SK-N-SH treated with all-trans-retinoic acid at 6 μM for 48 hours (cell line): ENCODE measurements around the gene COMMD10.
"Not testable (repeated sequence)": the region's sequence is repeated elsewhere in the genome, so short reads cannot be mapped to it uniquely, and the experiment has no call there.

Experiments used
- ATAC-seq: fragments of 200-7000 bp; cut with Tn5 transposase; 3 replicates; pipeline ENCODE4 v1.9.1; 2020; ENCODE audit warnings: mild to moderate bottlenecking, moderate library complexity
- ARNTL ChIP-seq: fragments of 450-650 bp; formaldehyde crosslinking; IDR thresholded peaks from 2 replicates; pipeline ENCODE4 v1.5.0; 2020; ENCODE audit warnings: low read depth, mild to moderate bottlenecking, moderate library complexity, borderline replicate concordance
- BACH2 ChIP-seq: fragments of 250-450 bp; sonication (Bioruptor Pico); IDR thresholded peaks from 2 replicates; pipeline ENCODE4 v1.9.0; 2021; ENCODE audit warnings: mild to moderate bottlenecking, borderline replicate concordance
- CSDC2 ChIP-seq: fragments of 250-450 bp; sonication (Bioruptor Pico); IDR thresholded peaks from 2 replicates; pipeline ENCODE4 v1.5.0; 2020; ENCODE audit warnings: mild to moderate bottlenecking, moderate library complexity
- ESRRG ChIP-seq: fragments of 250-450 bp; sonication (Bioruptor Pico); IDR thresholded peaks from 2 replicates; pipeline ENCODE4 v1.6.1; 2021; ENCODE audit warnings: mild to moderate bottlenecking
- GLIS3 ChIP-seq: fragments of 250-450 bp; sonication (Bioruptor Pico); IDR thresholded peaks from 2 replicates; pipeline ENCODE4 v1.5.0; 2020; ENCODE audit warnings: mild to moderate bottlenecking, moderate library complexity
- ISL1 ChIP-seq: fragments of 250-450 bp; sonication (Bioruptor Pico); IDR thresholded peaks from 2 replicates; pipeline ENCODE4 v2.1.2; 2022; ENCODE audit warnings: mild to moderate bottlenecking, moderate library complexity
- OSR1 ChIP-seq: fragments of 250-450 bp; sonication (Bioruptor Pico); IDR thresholded peaks from 2 replicates; pipeline ENCODE4 v1.8.0; 2022; ENCODE audit warnings: moderate library complexity, mild to moderate bottlenecking, inconsistent platforms
- POU6F1 ChIP-seq: fragments of 250-450 bp; sonication (Bioruptor Pico); IDR thresholded peaks from 2 replicates; pipeline ENCODE4 v1.8.0; 2021; ENCODE audit warnings: low read depth, mild to moderate bottlenecking, moderate library complexity, borderline replicate concordance
- PPARA ChIP-seq: fragments of 250-450 bp; sonication (Bioruptor Pico); IDR thresholded peaks from 2 replicates; pipeline ENCODE4 v1.5.0; 2020; ENCODE audit warnings: mild to moderate bottlenecking, borderline replicate concordance
- SNAI2 ChIP-seq: fragments of 250-450 bp; sonication (Bioruptor Pico); IDR thresholded peaks from 2 replicates; pipeline ENCODE4 v1.5.0; 2020; ENCODE audit warnings: mild to moderate bottlenecking, moderate library complexity
- TOX ChIP-seq: fragments of 250-450 bp; sonication (Bioruptor Pico); IDR thresholded peaks from 2 replicates; pipeline ENCODE4 v1.8.0; 2021; ENCODE audit warnings: mild to moderate bottlenecking, moderate library complexity, borderline replicate concordance
- ZC3H10 ChIP-seq: fragments of 250-450 bp; sonication (Bioruptor Pico); IDR thresholded peaks from 2 replicates; pipeline ENCODE4 v1.5.1; 2021; ENCODE audit warnings: mild to moderate bottlenecking, moderate library complexity
- ZFP30 ChIP-seq: fragments of 450-650 bp; formaldehyde crosslinking; IDR thresholded peaks from 2 replicates; pipeline ENCODE4 v1.5.0; 2022; ENCODE audit warnings: mild to moderate bottlenecking, moderate library complexity
- ZNF565 ChIP-seq: fragments of 450-650 bp; formaldehyde crosslinking; conservative IDR thresholded peaks from 2 replicates; pipeline ENCODE4 v1.5.0; 2020; ENCODE audit warnings: low read depth, mild to moderate bottlenecking, moderate library complexity
- ZNF70 ChIP-seq: fragments of 450-650 bp; formaldehyde crosslinking; IDR thresholded peaks from 2 replicates; pipeline ENCODE4 v1.5.0; 2020; ENCODE audit warnings: mild to moderate bottlenecking, moderate library complexity
- ZNF8 ChIP-seq: fragments of 450-650 bp; formaldehyde crosslinking; IDR thresholded peaks from 2 replicates; pipeline ENCODE4 v1.5.0; 2020; ENCODE audit warnings: mild to moderate bottlenecking, moderate library complexity
- TF ChIP-seq, protein P1 (sequence below): fragments of 250-450 bp; sonication (Bioruptor Pico); IDR thresholded peaks from 2 replicates; pipeline ENCODE4 v1.5.0; 2020; ENCODE audit warnings: mild to moderate bottlenecking, moderate library complexity
- TF ChIP-seq, protein P2 (sequence below): fragments of 250-450 bp; sonication (Bioruptor Pico); IDR thresholded peaks from 2 replicates; pipeline ENCODE4 v1.5.1; 2021; ENCODE audit warnings: mild to moderate bottlenecking, moderate library complexity
- TF ChIP-seq, protein P3 (sequence below): fragments of 250-450 bp; sonication (Bioruptor Pico); IDR thresholded peaks from 2 replicates; pipeline ENCODE4 v1.5.1; 2020; ENCODE audit warnings: low read depth, mild to moderate bottlenecking, moderate library complexity
- TF ChIP-seq, protein P4 (sequence below): fragments of 250-450 bp; sonication (Bioruptor Pico); IDR thresholded peaks from 2 replicates; pipeline ENCODE4 v1.8.0; 2020; ENCODE audit warnings: mild to moderate bottlenecking, moderate library complexity, borderline replicate concordance

The COMMD10 gene

GRCh38 chr5:116078199-116078598 is 6.6 kb upstream of the COMMD10 start (continued):
- TF ChIP-seq POU6F1 (CRISPR knock-in tag) (no peak), ZNF70 (no peak), ZNF565 (CRISPR knock-in tag) (no peak)

DNA sequence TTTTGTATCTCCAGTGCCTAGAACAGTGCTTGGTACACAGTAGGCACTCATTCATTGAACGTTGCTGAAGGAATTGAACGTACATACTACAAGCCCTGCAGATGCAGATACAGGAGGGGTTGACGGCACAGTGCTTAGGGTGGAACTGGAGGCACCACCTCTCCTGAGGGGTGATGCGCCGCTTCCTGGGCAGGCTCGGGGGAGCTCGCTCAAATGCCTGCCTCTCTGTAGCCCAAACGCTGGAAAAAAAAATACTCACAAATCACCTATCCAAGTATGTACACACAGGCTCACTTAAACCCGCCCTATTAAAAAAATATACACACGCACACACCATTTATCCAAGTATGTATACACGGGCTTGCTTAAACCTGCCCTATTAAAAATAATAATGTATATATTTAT is 536 bp upstream of the COMMD10 start:
- TF ChIP-seq ZNF70, result no peak
- TF ChIP-seq POU6F1 (CRISPR knock-in tag), result no peak
- TF ChIP-seq, protein P1, sequence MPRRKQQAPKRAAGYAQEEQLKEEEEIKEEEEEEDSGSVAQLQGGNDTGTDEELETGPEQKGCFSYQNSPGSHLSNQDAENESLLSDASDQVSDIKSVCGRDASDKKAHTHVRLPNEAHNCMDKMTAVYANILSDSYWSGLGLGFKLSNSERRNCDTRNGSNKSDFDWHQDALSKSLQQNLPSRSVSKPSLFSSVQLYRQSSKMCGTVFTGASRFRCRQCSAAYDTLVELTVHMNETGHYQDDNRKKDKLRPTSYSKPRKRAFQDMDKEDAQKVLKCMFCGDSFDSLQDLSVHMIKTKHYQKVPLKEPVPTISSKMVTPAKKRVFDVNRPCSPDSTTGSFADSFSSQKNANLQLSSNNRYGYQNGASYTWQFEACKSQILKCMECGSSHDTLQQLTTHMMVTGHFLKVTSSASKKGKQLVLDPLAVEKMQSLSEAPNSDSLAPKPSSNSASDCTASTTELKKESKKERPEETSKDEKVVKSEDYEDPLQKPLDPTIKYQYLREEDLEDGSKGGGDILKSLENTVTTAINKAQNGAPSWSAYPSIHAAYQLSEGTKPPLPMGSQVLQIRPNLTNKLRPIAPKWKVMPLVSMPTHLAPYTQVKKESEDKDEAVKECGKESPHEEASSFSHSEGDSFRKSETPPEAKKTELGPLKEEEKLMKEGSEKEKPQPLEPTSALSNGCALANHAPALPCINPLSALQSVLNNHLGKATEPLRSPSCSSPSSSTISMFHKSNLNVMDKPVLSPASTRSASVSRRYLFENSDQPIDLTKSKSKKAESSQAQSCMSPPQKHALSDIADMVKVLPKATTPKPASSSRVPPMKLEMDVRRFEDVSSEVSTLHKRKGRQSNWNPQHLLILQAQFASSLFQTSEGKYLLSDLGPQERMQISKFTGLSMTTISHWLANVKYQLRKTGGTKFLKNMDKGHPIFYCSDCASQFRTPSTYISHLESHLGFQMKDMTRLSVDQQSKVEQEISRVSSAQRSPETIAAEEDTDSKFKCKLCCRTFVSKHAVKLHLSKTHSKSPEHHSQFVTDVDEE (CRISPR knock-in tag), result no peak
- TF ChIP-seq SNAI2, result no peak
- peak; percentile 13 for ATAC-seq

DNA sequence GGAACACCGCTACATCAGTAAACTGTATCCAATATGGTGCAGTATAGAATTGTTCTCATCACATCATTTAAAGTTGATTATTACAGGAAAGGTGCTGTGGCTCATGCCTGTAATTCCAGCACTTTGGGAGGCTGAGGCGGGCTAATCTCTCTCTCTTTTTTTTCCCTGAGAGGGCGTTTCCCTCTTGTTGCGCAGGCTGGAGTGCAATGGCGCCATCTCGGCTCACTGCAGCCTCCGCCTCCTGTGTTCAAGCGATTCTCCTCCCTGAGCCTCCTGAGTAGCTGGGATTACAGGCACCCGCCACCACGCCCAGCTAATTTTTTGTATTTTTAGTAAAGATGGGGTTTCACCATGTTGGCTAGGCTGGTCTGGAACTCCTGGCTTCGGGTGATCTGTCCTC is 1.5 kb downstream of the COMMD10 start:
- ATAC-seq, result not testable (repeated sequence)

DNA sequence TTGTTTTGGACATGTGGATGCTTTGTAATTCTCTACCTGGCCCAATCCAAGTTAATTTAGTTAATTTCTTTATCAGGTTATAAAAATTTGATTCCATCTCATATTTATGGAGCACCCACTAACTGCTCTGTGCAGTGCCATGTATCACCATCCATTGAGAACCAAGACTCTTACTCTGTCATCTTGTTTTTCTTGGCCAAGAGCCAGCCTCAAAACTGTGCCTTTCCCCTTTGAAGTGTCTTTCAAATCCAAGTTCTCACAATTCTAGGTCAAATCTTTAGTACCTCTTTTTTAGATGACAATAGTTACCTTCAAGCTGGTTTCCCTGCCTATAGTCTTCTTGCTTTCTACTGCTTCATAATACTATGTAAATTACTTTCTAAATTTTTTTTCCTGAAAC is 3.2 kb downstream of the COMMD10 start:
- TF ChIP-seq ISL1 (no peak), ZNF565 (CRISPR knock-in tag) (no peak), ZNF8 (CRISPR knock-in tag) (no peak), ZC3H10 (no peak), PPARA (CRISPR knock-in tag) (no peak), SNAI2 (no peak), ARNTL (CRISPR knock-in tag) (no peak), GLIS3 (no peak), CSDC2 (CRISPR knock-in tag) (no peak), BACH2 (CRISPR knock-in tag) (no peak), ESRRG (CRISPR knock-in tag) (no peak), OSR1 (CRISPR knock-in tag) (no peak), ZFP30 (CRISPR knock-in tag) (no peak), TOX (CRISPR knock-in tag) (no peak), ZNF70 (no peak)
- TF ChIP-seq, protein P2, sequence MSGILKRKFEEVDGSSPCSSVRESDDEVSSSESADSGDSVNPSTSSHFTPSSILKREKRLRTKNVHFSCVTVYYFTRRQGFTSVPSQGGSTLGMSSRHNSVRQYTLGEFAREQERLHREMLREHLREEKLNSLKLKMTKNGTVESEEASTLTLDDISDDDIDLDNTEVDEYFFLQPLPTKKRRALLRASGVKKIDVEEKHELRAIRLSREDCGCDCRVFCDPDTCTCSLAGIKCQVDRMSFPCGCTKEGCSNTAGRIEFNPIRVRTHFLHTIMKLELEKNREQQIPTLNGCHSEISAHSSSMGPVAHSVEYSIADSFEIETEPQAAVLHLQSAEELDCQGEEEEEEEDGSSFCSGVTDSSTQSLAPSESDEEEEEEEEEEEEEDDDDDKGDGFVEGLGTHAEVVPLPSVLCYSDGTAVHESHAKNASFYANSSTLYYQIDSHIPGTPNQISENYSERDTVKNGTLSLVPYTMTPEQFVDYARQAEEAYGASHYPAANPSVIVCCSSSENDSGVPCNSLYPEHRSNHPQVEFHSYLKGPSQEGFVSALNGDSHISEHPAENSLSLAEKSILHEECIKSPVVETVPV (CRISPR knock-in tag), result no peak
- TF ChIP-seq, protein P3, sequence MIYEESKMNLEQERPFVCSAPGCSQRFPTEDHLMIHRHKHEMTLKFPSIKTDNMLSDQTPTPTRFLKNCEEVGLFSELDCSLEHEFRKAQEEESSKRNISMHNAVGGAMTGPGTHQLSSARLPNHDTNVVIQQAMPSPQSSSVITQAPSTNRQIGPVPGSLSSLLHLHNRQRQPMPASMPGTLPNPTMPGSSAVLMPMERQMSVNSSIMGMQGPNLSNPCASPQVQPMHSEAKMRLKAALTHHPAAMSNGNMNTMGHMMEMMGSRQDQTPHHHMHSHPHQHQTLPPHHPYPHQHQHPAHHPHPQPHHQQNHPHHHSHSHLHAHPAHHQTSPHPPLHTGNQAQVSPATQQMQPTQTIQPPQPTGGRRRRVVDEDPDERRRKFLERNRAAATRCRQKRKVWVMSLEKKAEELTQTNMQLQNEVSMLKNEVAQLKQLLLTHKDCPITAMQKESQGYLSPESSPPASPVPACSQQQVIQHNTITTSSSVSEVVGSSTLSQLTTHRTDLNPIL (CRISPR knock-in tag), result no peak
- TF ChIP-seq, protein P1 (CRISPR knock-in tag), result no peak
- TF ChIP-seq, protein P4, sequence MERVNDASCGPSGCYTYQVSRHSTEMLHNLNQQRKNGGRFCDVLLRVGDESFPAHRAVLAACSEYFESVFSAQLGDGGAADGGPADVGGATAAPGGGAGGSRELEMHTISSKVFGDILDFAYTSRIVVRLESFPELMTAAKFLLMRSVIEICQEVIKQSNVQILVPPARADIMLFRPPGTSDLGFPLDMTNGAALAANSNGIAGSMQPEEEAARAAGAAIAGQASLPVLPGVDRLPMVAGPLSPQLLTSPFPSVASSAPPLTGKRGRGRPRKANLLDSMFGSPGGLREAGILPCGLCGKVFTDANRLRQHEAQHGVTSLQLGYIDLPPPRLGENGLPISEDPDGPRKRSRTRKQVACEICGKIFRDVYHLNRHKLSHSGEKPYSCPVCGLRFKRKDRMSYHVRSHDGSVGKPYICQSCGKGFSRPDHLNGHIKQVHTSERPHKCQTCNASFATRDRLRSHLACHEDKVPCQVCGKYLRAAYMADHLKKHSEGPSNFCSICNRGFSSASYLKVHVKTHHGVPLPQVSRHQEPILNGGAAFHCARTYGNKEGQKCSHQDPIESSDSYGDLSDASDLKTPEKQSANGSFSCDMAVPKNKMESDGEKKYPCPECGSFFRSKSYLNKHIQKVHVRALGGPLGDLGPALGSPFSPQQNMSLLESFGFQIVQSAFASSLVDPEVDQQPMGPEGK (CRISPR knock-in tag), result no peak
- ATAC-seq, result no peak
